ENCODE results near the gene U2AF2. TPM values are rescaled to one million over a fixed set of nuclear protein-coding genes. Genes with fewer than 3 reads are reported as not detected.
A peak's percentile ranks its signal among the peaks of the same experiment; 100 is the strongest.

The U2AF2 gene
- total RNA-seq, 1 experiment from 2014 or later: 321 TPM

- H3K79me2 ChIP-seq (ENCODE audit: insufficient read depth, low read length): peaks cover 7% of the 10 kb centered on the region; the same call in 1 of the 2 replicates
- no peak overlapping the region for H4K5ac ChIP-seq (ENCODE audit: insufficient read length, low read depth, low read length)
- no peak overlapping the region for H2BK12ac ChIP-seq (ENCODE audit: insufficient read length, low read depth, low read length)
- H3K23me2 ChIP-seq (ENCODE audit: insufficient read length, low read depth, low read length, poor library complexity, severe bottlenecking): peaks cover 40% of the 10 kb centered on the region
- H3K4me2 ChIP-seq (ENCODE audit: insufficient read depth, insufficient read length, low read length): peak overlapping the region; percentile 73
- H3K4ac ChIP-seq (ENCODE audit: low read depth, low read length): no peak overlapping the region
- no peak for TF ChIP-seq CTCF (conservative IDR thresholded peaks at IDR 0.05)
- H3K56ac ChIP-seq (ENCODE audit: insufficient read length, low read depth, low read length): no peak overlapping the region
- no CpG with 5 or more reads among the region's 12 CpGs for WGBS (ENCODE audit: extremely low coverage, insufficient read length, low lambda C conversion rate)
- H4K20me1 ChIP-seq (ENCODE audit: control insufficient read depth, insufficient read depth, insufficient read length): no peaks in the 10 kb centered on the region
- no peak for DNase-seq
- no peak overlapping the region for H3T11ph ChIP-seq (ENCODE audit: low read length)
- Mint-ChIP-seq H3K9me3 (peaks cover 0 to 4% of the 10 kb centered on the region in 2 experiments; a peak in 2 of 5 replicates), H3K27me3 (ENCODE audit: low read depth) (peaks cover 3% of the 10 kb centered on the region; the same call in 1 of the 2 replicates), H3K4me3 (peak overlapping the region; percentile 97), H3K4me1 (peaks cover 26 to 40% of the 10 kb centered on the region in 2 experiments), H3K36me3 (ENCODE audit: insufficient read depth in 1 of 3, low read depth in 3 of 3) (peaks cover 14 to 33% (median 22%) of the 10 kb centered on the region in 3 experiments), H3K27ac (peak overlapping the region in 1 of 3 experiments; percentile 98; a peak in 3 of 7 replicates)
- H2BK5ac ChIP-seq (ENCODE audit: insufficient read length, low read length): no peak overlapping the region
- H3K27ac ChIP-seq (ENCODE audit: insufficient read length, low read depth, low read length): no peak overlapping the region
- H2AK5ac ChIP-seq (ENCODE audit: insufficient read length, low read length): no peak overlapping the region
- H3K27me3 ChIP-seq (ENCODE audit: insufficient read depth, low read length): no peaks in the 10 kb centered on the region
- H3K9me3 ChIP-seq (ENCODE audit: control insufficient read depth, low read depth, low read length): no peaks in the 10 kb centered on the region
- no peak overlapping the region for H2BK120ac ChIP-seq (ENCODE audit: low read depth, low read length, poor library complexity, severe bottlenecking)
- no peak overlapping the region for H3K18ac ChIP-seq (ENCODE audit: insufficient read length, low read depth, low read length)
- H3K9ac ChIP-seq (ENCODE audit: extremely low read depth, insufficient read length, low read length): peak overlapping the region; percentile 70
- H2BK20ac ChIP-seq (ENCODE audit: low read depth, low read length, poor library complexity, severe bottlenecking): no peak overlapping the region
- no peaks in the 10 kb centered on the region for H3K4me1 ChIP-seq (ENCODE audit: insufficient read depth, low read length)
- H2AFZ ChIP-seq (ENCODE audit: low read length): no peak overlapping the region
- H2BK15ac ChIP-seq (ENCODE audit: low read depth, low read length): no peak overlapping the region
- H4K8ac ChIP-seq (replicated peaks; ENCODE audit: insufficient read length, low read depth, low read length): no peak overlapping the region
- no peak overlapping the region for H3K23ac ChIP-seq (ENCODE audit: insufficient read length, low read depth, low read length)
- peaks cover 3% of the 10 kb centered on the region for H3K79me1 ChIP-seq (ENCODE audit: insufficient read depth, low read depth, low read length, poor library complexity, severe bottlenecking)
- H3K14ac ChIP-seq (ENCODE audit: insufficient read depth, low read length): no peak overlapping the region; the same call in none of the 2 replicates
- no peak overlapping the region for H4K91ac ChIP-seq (ENCODE audit: insufficient read length, low read depth, low read length)
Measured at GRCh38 chr19:55644191-55644833, 10.5 kb upstream of the U2AF2 start.
